ENCODE data around the gene GRID2. TPM values are rescaled to one million over a fixed set of nuclear protein-coding genes. Genes with fewer than 3 reads are reported as not detected.

The GRID2 gene
- total RNA-seq, 4 donors from 2014 or later: 0.63 TPM; not detected in 3

DNA sequence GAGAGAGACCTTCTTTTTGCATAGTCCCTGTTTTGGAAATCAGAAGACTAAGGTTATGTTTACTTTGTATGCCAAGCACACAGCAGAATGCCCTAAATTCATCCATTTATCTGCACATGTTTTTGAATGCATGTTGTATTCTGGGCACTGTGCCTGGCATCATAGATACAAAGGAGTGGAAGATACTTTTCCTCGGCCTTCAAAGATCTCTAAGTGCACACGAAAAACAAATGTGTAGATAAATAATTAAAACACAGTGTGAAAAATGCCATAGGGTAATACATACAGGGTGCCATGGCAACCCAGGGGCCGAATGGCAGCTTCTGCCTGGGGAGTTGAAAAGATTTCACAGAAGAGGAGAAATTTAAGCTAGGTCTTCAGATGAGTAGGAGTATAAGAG lies 1134.2 kb downstream of the GRID2 start:
- DNase-seq (ENCODE audit: low spot score in 2 of 2): no peak
- no peaks in the 10 kb centered on the region for H3K4me1 ChIP-seq
- no peaks in the 10 kb centered on the region for H3K27me3 ChIP-seq
- H3K36me3 ChIP-seq: no peaks in the 10 kb centered on the region
- no peak overlapping the region for H3K4me3 ChIP-seq
- TF ChIP-seq POLR2A (IDR thresholded peaks at IDR 0.05): no peak
- TF ChIP-seq EP300 (IDR thresholded peaks at IDR 0.05): no peak
- TF ChIP-seq, protein P1, sequence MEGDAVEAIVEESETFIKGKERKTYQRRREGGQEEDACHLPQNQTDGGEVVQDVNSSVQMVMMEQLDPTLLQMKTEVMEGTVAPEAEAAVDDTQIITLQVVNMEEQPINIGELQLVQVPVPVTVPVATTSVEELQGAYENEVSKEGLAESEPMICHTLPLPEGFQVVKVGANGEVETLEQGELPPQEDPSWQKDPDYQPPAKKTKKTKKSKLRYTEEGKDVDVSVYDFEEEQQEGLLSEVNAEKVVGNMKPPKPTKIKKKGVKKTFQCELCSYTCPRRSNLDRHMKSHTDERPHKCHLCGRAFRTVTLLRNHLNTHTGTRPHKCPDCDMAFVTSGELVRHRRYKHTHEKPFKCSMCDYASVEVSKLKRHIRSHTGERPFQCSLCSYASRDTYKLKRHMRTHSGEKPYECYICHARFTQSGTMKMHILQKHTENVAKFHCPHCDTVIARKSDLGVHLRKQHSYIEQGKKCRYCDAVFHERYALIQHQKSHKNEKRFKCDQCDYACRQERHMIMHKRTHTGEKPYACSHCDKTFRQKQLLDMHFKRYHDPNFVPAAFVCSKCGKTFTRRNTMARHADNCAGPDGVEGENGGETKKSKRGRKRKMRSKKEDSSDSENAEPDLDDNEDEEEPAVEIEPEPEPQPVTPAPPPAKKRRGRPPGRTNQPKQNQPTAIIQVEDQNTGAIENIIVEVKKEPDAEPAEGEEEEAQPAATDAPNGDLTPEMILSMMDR (IDR thresholded peaks at IDR 0.05): no peak
- no peak overlapping the region for H3K27ac ChIP-seq
- H3K9me3 ChIP-seq: no peaks in the 10 kb centered on the region
- 62 to 68% methylated on average over 3 of the region's 3 CpGs for WGBS, 2 donors

DNA sequence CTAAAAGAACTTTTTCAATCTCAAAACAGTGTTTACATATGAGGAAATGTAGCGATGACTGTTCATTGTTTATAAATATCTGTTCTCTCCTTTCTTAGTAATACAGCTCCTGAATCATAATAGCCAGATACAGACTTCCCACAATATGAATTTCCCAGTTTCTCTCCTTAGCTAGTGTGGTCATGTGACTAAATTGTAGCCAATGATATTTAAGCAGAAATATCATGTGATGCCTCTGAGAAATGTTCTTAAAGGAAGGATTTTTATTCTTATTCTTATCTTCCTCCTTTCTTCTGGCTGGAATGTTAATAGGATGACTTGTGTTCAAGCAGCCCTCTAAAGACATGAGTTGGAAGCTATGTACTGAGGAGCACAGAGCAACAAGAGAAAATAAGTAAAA lies 1141.1 kb downstream of the GRID2 start:
- H3K36me3 ChIP-seq: no peaks in the 10 kb centered on the region
- no peaks in the 10 kb centered on the region for H3K4me1 ChIP-seq
- no peaks in the 10 kb centered on the region for H3K9me3 ChIP-seq
- TF ChIP-seq POLR2A (IDR thresholded peaks at IDR 0.05) (no peak), EP300 (IDR thresholded peaks at IDR 0.05) (no peak)
- TF ChIP-seq, protein P1 (IDR thresholded peaks at IDR 0.05): no peak
- no peaks in the 10 kb centered on the region for H3K27me3 ChIP-seq
- no peak overlapping the region for H3K4me3 ChIP-seq
- WGBS, 2 donors: 94 to 98% methylated on average over 1 of the region's 1 CpG
- H3K27ac ChIP-seq: no peak overlapping the region
- DNase-seq (ENCODE audit: low spot score in 2 of 2): no peak

DNA sequence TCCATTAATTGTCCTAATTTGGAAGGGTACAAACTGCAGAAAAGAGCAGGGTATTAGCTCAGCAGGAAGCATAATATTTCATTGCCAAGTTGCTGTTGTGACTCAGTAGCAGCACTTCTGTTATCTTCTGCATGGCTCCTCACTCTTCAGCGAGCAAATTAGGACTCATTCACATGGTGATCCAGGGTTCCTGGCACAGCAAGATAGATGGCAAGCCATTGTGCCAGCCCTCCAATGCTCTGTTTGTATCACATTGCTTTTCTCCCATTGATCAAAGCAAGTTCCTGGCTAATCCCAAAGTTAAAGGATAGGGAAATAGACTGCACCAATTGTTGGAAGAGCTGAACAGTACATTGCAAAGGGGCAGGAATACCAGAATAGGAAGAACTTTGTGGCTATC lies 1142.3 kb downstream of the GRID2 start:
- Histone ChIP-seq H3K36me3 (no peaks in the 10 kb centered on the region), H3K27ac (no peak overlapping the region), H3K4me3 (no peak overlapping the region), H3K9me3 (no peaks in the 10 kb centered on the region), H3K4me1 (no peaks in the 10 kb centered on the region), H3K27me3 (no peaks in the 10 kb centered on the region)
- no peak for DNase-seq (ENCODE audit: low spot score in 2 of 2)
- TF ChIP-seq EP300 (IDR thresholded peaks at IDR 0.05) (no peak), POLR2A (IDR thresholded peaks at IDR 0.05) (no peak)
- TF ChIP-seq, protein P1 (IDR thresholded peaks at IDR 0.05): no peak
- 86 to 96% methylated on average over 1 of the region's 1 CpG for WGBS, 2 donors

DNA sequence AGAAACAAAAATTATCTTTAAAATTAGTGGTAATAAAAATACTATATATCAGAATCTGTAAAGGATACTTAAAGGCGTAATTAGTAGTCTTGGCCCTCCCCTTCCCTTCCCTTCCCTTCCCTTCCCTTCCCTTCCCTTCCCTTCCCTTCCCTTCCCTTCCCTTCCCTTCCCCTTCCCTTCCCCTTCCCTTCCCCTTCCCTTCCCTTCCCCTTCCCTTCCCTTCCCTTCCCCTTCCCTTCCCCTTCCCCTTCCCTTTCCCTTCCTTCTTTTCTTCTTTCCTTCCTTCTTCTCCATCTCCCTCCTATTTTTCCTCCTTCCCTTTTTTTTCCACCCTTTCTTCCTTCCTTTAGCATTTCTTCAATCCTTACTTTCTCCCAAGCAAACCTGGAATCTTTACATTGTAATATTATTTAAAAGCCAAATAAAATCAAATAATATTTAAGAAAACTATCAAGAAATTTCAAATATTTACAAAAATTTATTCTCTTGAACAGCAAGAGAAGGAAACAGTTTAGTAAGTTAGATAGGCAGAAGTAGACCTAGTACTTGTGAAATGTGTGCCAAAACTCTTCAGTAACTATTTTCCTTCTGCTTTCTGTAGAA lies 1145.0 kb downstream of the GRID2 start:
- H3K27me3 ChIP-seq: no peaks in the 10 kb centered on the region
- no peak overlapping the region for H3K4me3 ChIP-seq
- H3K4me1 ChIP-seq: no peaks in the 10 kb centered on the region
- TF ChIP-seq POLR2A (IDR thresholded peaks at IDR 0.05): no peak
- TF ChIP-seq EP300 (IDR thresholded peaks at IDR 0.05): no peak
- TF ChIP-seq, protein P1 (IDR thresholded peaks at IDR 0.05): no peak
- H3K27ac ChIP-seq: no peak overlapping the region
- H3K36me3 ChIP-seq: no peaks in the 10 kb centered on the region
- H3K9me3 ChIP-seq: no peaks in the 10 kb centered on the region
- WGBS, 2 donors: 93 to 97% methylated on average over 1 of the region's 1 CpG
- no peak for DNase-seq (ENCODE audit: low spot score in 2 of 2)

DNA sequence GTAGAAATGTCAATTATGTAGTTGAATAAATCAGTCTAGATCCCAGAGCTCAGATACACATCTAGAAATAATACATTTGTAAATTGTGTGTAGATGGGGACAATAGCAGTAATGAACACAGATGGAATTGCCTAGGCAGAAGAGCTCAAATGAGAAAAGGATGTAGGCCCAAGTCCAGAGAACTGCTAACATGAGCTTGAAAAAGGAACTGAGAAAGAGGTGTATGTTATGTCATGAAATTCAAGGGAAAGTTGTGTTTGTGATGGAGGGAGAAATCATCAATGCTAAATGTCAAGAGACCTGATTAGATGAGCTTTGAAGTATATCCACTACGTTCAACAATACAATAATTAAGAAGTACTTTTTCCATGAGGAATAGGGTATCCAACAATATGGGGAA lies 1148.2 kb downstream of the GRID2 start:
- H3K36me3 ChIP-seq: no peaks in the 10 kb centered on the region
- WGBS, 2 donors: 83 to 85% methylated on average over 1 of the region's 1 CpG
- H3K9me3 ChIP-seq: no peaks in the 10 kb centered on the region
- no peaks in the 10 kb centered on the region for H3K27me3 ChIP-seq
- no peak overlapping the region for H3K27ac ChIP-seq
- no peaks in the 10 kb centered on the region for H3K4me1 ChIP-seq
- DNase-seq (ENCODE audit: low spot score in 2 of 2): no peak
- no peak overlapping the region for H3K4me3 ChIP-seq
- TF ChIP-seq EP300 (IDR thresholded peaks at IDR 0.05): no peak
- no peak for TF ChIP-seq POLR2A (IDR thresholded peaks at IDR 0.05)
- TF ChIP-seq, protein P1 (IDR thresholded peaks at IDR 0.05): no peak

Measured in tibial nerve (tissue), 4 donors.